Measurements from ENCODE around the gene KCNAB2. TPM values are rescaled to one million over a fixed set of nuclear protein-coding genes. Genes with fewer than 3 reads are reported as not detected.

Gene KCNAB2
- total RNA-seq, 1 donor from 2014 or later = 2.2 TPM

DNA sequence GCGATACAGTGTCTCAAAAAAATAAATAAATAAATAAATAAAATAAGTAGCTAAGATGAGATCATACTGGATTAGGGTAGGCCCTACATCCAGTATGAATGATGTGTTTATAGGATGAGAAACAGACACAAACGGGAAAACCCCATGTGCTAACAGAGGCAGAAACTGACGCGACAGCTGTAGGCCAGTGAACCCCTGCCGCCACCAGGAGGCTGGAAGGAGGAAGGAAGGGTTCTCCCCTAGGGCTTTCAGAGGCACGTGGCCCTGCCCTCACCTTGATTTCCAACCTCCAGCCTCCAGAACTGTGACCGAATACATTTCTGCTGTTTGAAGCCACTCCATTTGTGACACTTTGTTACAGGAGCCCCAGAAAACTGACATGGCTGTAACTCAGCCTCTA, 95.9 kb downstream of the KCNAB2 start:
- TF ChIP-seq, protein P1, sequence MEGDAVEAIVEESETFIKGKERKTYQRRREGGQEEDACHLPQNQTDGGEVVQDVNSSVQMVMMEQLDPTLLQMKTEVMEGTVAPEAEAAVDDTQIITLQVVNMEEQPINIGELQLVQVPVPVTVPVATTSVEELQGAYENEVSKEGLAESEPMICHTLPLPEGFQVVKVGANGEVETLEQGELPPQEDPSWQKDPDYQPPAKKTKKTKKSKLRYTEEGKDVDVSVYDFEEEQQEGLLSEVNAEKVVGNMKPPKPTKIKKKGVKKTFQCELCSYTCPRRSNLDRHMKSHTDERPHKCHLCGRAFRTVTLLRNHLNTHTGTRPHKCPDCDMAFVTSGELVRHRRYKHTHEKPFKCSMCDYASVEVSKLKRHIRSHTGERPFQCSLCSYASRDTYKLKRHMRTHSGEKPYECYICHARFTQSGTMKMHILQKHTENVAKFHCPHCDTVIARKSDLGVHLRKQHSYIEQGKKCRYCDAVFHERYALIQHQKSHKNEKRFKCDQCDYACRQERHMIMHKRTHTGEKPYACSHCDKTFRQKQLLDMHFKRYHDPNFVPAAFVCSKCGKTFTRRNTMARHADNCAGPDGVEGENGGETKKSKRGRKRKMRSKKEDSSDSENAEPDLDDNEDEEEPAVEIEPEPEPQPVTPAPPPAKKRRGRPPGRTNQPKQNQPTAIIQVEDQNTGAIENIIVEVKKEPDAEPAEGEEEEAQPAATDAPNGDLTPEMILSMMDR (IDR thresholded peaks at IDR 0.05) = peak; percentile 40
- no peak for TF ChIP-seq EZH2 (IDR thresholded peaks at IDR 0.05)
- no peak for TF ChIP-seq EZH2phosphoT487 (IDR thresholded peaks at IDR 0.05)
- Mint-ChIP-seq H3K36me3 (no peaks in the 10 kb centered on the region), H3K4me1 (peaks cover 14% of the 10 kb centered on the region), H3K27me3 (ENCODE audit: insufficient read depth, low read depth) (peaks cover 7% of the 10 kb centered on the region), H3K4me3 (no peak overlapping the region), H3K9me3 (no peaks in the 10 kb centered on the region), H3K27ac (no peak overlapping the region)
- H3K36me3 ChIP-seq = no peaks in the 10 kb centered on the region
- no peak overlapping the region for H3K4me2 ChIP-seq
- no peaks in the 10 kb centered on the region for H4K20me1 ChIP-seq (ENCODE audit: low read depth)
- no peaks in the 10 kb centered on the region for H3K27me3 ChIP-seq
- no peaks in the 10 kb centered on the region for H3K9me3 ChIP-seq (ENCODE audit: low read depth)
- no peaks in the 10 kb centered on the region for H3F3A ChIP-seq (ENCODE audit: low read depth)
- no peak overlapping the region for H3K4me3 ChIP-seq
- H2AFZ ChIP-seq (replicated peaks) = no peak overlapping the region
- H3K4me1 ChIP-seq = peaks cover 12% of the 10 kb centered on the region
- no peaks in the 10 kb centered on the region for H3K79me2 ChIP-seq (ENCODE audit: low read depth)
- peak; percentile 43 for DNase-seq (ENCODE audit: low spot score)
- no peak overlapping the region for H3K9ac ChIP-seq
- H3K27ac ChIP-seq = no peak overlapping the region

DNA sequence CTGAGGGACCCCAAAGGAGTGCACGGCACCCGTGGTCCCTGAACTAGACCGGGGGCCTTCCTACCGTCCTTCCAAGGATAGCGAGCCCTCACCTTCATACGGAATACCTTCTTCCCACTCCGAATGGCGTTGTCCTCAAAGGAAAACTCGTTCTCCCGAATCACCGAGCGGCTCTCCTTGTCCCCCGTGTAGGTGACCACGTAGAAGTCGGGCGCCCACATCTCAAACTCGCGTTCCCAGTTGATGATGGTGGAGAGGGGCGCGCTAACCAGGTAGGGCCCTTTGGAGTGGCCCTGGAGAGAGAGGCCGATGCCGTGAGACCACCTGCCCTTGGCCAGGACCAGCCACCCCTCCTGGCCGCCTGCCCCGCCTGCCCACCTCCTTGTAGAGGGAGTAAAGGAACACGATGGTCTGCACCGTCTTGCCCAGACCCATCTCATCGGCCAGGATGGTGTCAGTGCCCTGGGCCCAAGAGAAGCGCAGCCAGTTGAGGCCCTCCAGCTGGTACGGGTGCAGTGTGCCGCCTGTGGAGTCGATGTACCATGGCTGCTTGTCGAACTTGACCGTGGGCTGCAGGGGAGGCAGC, 96.4 kb downstream of the KCNAB2 start:
- Histone ChIP-seq H3K4me1 (peaks cover 12% of the 10 kb centered on the region), H3K36me3 (no peaks in the 10 kb centered on the region), H3K27me3 (peaks cover 4% of the 10 kb centered on the region), H3K4me3 (no peak overlapping the region), H3K4me2 (no peak overlapping the region), H4K20me1 (ENCODE audit: low read depth) (no peaks in the 10 kb centered on the region), H3K27ac (no peak overlapping the region), H3K9me3 (ENCODE audit: low read depth) (no peaks in the 10 kb centered on the region), H2AFZ (replicated peaks) (no peak overlapping the region), H3K9ac (no peak overlapping the region), H3K79me2 (ENCODE audit: low read depth) (no peaks in the 10 kb centered on the region), H3F3A (ENCODE audit: low read depth) (no peaks in the 10 kb centered on the region)
- H3K4me3 Mint-ChIP-seq = no peak overlapping the region
- H3K27ac Mint-ChIP-seq = no peak overlapping the region
- no peaks in the 10 kb centered on the region for H3K9me3 Mint-ChIP-seq
- peaks cover 7% of the 10 kb centered on the region for H3K27me3 Mint-ChIP-seq (ENCODE audit: insufficient read depth, low read depth)
- no peaks in the 10 kb centered on the region for H3K36me3 Mint-ChIP-seq
- peaks cover 14% of the 10 kb centered on the region for H3K4me1 Mint-ChIP-seq
- TF ChIP-seq EZH2 (IDR thresholded peaks at IDR 0.05) = no peak
- TF ChIP-seq EZH2phosphoT487 (IDR thresholded peaks at IDR 0.05) = no peak
- TF ChIP-seq, protein P1 (IDR thresholded peaks at IDR 0.05) = no peak
- no peak for DNase-seq (ENCODE audit: low spot score)

- no peak for TF ChIP-seq EZH2phosphoT487 (IDR thresholded peaks at IDR 0.05)
- TF ChIP-seq, protein P1 (IDR thresholded peaks at IDR 0.05) = no peak
- no peak for TF ChIP-seq EZH2 (IDR thresholded peaks at IDR 0.05)
- Histone ChIP-seq H3F3A (ENCODE audit: low read depth) (no peaks in the 10 kb centered on the region), H3K79me2 (ENCODE audit: low read depth) (no peaks in the 10 kb centered on the region), H3K27ac (no peak overlapping the region), H3K4me2 (no peak overlapping the region), H3K4me1 (peaks cover 12% of the 10 kb centered on the region), H3K36me3 (no peaks in the 10 kb centered on the region), H3K27me3 (peaks cover 10% of the 10 kb centered on the region), H3K4me3 (no peak overlapping the region), H3K9me3 (ENCODE audit: low read depth) (no peaks in the 10 kb centered on the region), H4K20me1 (ENCODE audit: low read depth) (no peaks in the 10 kb centered on the region), H3K9ac (no peak overlapping the region), H2AFZ (replicated peaks) (no peak overlapping the region)
- H3K27ac Mint-ChIP-seq = peak overlapping the region; percentile 37
- peaks cover 14% of the 10 kb centered on the region for H3K4me1 Mint-ChIP-seq
- DNase-seq (ENCODE audit: low spot score) = no peak
- H3K9me3 Mint-ChIP-seq = no peaks in the 10 kb centered on the region
- no peaks in the 10 kb centered on the region for H3K36me3 Mint-ChIP-seq
- H3K4me3 Mint-ChIP-seq = peak overlapping the region; percentile 34
- H3K27me3 Mint-ChIP-seq (ENCODE audit: insufficient read depth, low read depth) = peaks cover 3% of the 10 kb centered on the region
Measured at GRCh38 chr1:6142734-6143133, 97.0 kb downstream of the KCNAB2 start.
